ENCODE results near the gene TBC1D13.
"Not testable (repeated sequence)": the region's sequence is repeated elsewhere in the genome, so short reads cannot be mapped to it uniquely, and the experiment has no call there.

TBC1D13 gene

GRCh38 chr9:128822407-128823042 lies 35.5 kb downstream of the TBC1D13 start:
- no peak for DNase-seq

GRCh38 chr9:128823362-128823902 lies 36.4 kb downstream of the TBC1D13 start:
- DNase-seq, result no peak

- DNase-seq, result no peak
Measured at GRCh38 chr9:128823903-128824406, 36.9 kb downstream of the TBC1D13 start.

- DNase-seq, result no peak
Measured at GRCh38 chr9:128824911-128825310, 37.9 kb downstream of the TBC1D13 start.

- no peak for DNase-seq
Measured at GRCh38 chr9:128825923-128826700, 39.1 kb downstream of the TBC1D13 start.

- DNase-seq, result no peak
Measured at GRCh38 chr9:128828267-128828666, 41.2 kb downstream of the TBC1D13 start.

GRCh38 chr9:128828719-128829452 lies 41.8 kb downstream of the TBC1D13 start:
- DNase-seq, result no peak

GRCh38 chr9:128829477-128830251 lies 42.6 kb downstream of the TBC1D13 start, which contains the start of gene SPOUT1:
SPOUT1 (minus strand) TSS chr9:128829794; CDS start chr9:128829780, 14 bp downstream.
- DNase-seq, result peak; percentile 97

GRCh38 chr9:128833696-128834095 lies 46.6 kb downstream of the TBC1D13 start:
- no peak for DNase-seq

- no peak for DNase-seq
Measured at GRCh38 chr9:128835246-128836210, 48.5 kb downstream of the TBC1D13 start.

GRCh38 chr9:128836509-128837145 lies 49.6 kb downstream of the TBC1D13 start:
- DNase-seq, result no peak

- DNase-seq, result no peak
Measured at GRCh38 chr9:128838338-128838737, 51.3 kb downstream of the TBC1D13 start.

- no peak for DNase-seq
Measured at GRCh38 chr9:128840524-128840923, 53.5 kb downstream of the TBC1D13 start.

- no peak for DNase-seq
Measured at GRCh38 chr9:128841694-128842492, 54.8 kb downstream of the TBC1D13 start.

- not testable (repeated sequence) for DNase-seq
Measured at GRCh38 chr9:128843171-128843570, 56.1 kb downstream of the TBC1D13 start.

GRCh38 chr9:128845186-128845931 lies 58.3 kb downstream of the TBC1D13 start:
- DNase-seq, result peak; percentile 40

GRCh38 chr9:128846680-128847030 lies 59.6 kb downstream of the TBC1D13 start:
- DNase-seq, result no peak

- no peak for DNase-seq
Measured at GRCh38 chr9:128847803-128848202, 60.8 kb downstream of the TBC1D13 start.

GRCh38 chr9:128851024-128851423 lies 64.0 kb downstream of the TBC1D13 start:
- DNase-seq, result not testable (repeated sequence)
